HCT116 (cell line): ENCODE measurements around the gene PLD6.
"Not testable (repeated sequence)": the region's sequence is repeated elsewhere in the genome, so short reads cannot be mapped to it uniquely, and the experiment has no call there.

Experiments
- CEBPB ChIP-seq: IDR thresholded peaks from 2 replicates; pipeline ENCODE4 v1.6.1; 2012; ENCODE audit warnings: low read depth
- CTCF ChIP-seq, 3 experiments: fragments of 200-600 bp in 1 of 3; sonication (generic) in 1 of 3; IDR thresholded peaks in 2 of 3; conservative IDR thresholded peaks in 1 of 3; 2 replicates each; pipeline ENCODE4 v1.5.1; 2012 to 2017; ENCODE audit warnings: low read depth in 2 of 3, low read length in 2 of 3, antibody characterized with exemption in 1 of 3, borderline replicate concordance in 1 of 3, control low read depth in 1 of 3, mild to moderate bottlenecking in 1 of 3, mixed read lengths in 1 of 3, mixed run types in 1 of 3, moderate library complexity in 1 of 3; ENCODE audit not compliant: insufficient read depth in 1 of 3
- ELF1 ChIP-seq: IDR thresholded peaks from 2 replicates; pipeline ENCODE4 v1.6.1; 2012; ENCODE audit warnings: low read depth, borderline replicate concordance
- EZH2 ChIP-seq: fragments of 200-600 bp; sonication (generic); IDR thresholded peaks from 2 replicates; pipeline ENCODE4 v1.6.1; 2017; ENCODE audit warnings: antibody characterized with exemption, mixed run types
- EZH2phosphoT487 ChIP-seq: fragments of 200-600 bp; IDR thresholded peaks from 2 replicates; pipeline ENCODE4 v1.6.1; 2018; ENCODE audit warnings: antibody characterized with exemption, borderline replicate concordance
- JUND ChIP-seq: IDR thresholded peaks from 2 replicates; pipeline ENCODE4 v1.6.1; 2012
- POLR2AphosphoS5 ChIP-seq: IDR thresholded peaks from 2 replicates; pipeline ENCODE4 v1.6.1; 2011; ENCODE audit warnings: mild to moderate bottlenecking, low read depth, low read length, moderate library complexity
- RAD21 ChIP-seq: IDR thresholded peaks from 2 replicates; pipeline ENCODE4 v1.6.1; 2012; ENCODE audit warnings: low read depth, mild to moderate bottlenecking
- SRF ChIP-seq: IDR thresholded peaks from 2 replicates; pipeline ENCODE4 v1.6.1; 2012; ENCODE audit warnings: low read depth
- TCF7L2 ChIP-seq: IDR thresholded peaks from 2 replicates; pipeline ENCODE4 v1.7.0; 2011; ENCODE audit warnings: borderline replicate concordance, inconsistent platforms; ENCODE audit not compliant: insufficient read depth, insufficient read length; ENCODE audit errors: extremely low read depth
- ZNF274 ChIP-seq: fragments of 200-500 bp; sonication (Bioruptor generic); IDR thresholded peaks from 2 replicates; pipeline ENCODE4 v1.6.1; 2014; ENCODE audit warnings: mild to moderate bottlenecking, low read depth, low read length, inconsistent platforms

- not testable (repeated sequence) for TF ChIP-seq EZH2; POLR2AphosphoS5; EZH2phosphoT487; CTCF (IDR thresholded peaks at IDR 0.05 in 2 of 3, conservative IDR thresholded peaks at IDR 0.05 in 1 of 3; ENCODE audit: borderline replicate concordance in 1 of 3, insufficient read depth in 1 of 3, low read depth in 2 of 3, low read length in 2 of 3); ZNF274; SRF; ELF1; TCF7L2; CEBPB; RAD21; JUND
These were observed 49.6 kb upstream of the PLD6 start for GRCh38 chr17:17255689-17256088.
